HEK293 (cell line): Measurements from ENCODE around the gene MRPL51.

Source experiments
- CTCF ChIA-PET: fragments of 350-600 bp; formaldehyde crosslinking; extraction: SDS; loops from one replicate; lab custom pipeline; 2021; ENCODE audit warnings: antibody characterized with exemption; lab: Yijun Ruan, JAX
- POLR2A ChIA-PET: fragments of 300-600 bp; formaldehyde crosslinking; extraction: SDS; loops from one replicate; lab custom pipeline; 2020; ENCODE audit warnings: antibody characterized with exemption, inconsistent platforms; lab: Yijun Ruan, JAX
- H3K27ac ChIP-seq: fragments of 200-500 bp; sonication (Bioruptor generic); 2 replicates; pipeline ENCODE4 v1.5.1; 2014; ENCODE audit warnings: low read depth, low read length, control low read depth, inconsistent platforms; ENCODE audit errors: extremely low read depth
- H3K36me3 ChIP-seq, 2 experiments: fragments of 200-500 bp in 1 of 2; sonication (Bioruptor generic) in 1 of 2; 1 replicate in 1 of 2; 2 replicates in 1 of 2; pipeline ENCODE4 v1.5.1; 2014 to 2017; ENCODE audit warnings: inconsistent platforms in 2 of 2, low read length in 2 of 2; ENCODE audit not compliant: control insufficient read depth in 2 of 2, insufficient read depth in 1 of 2
- H3K4me1 ChIP-seq: fragments of 200-500 bp; sonication (Bioruptor generic); 2 replicates; pipeline ENCODE4 v1.5.1; 2014; ENCODE audit warnings: mild to moderate bottlenecking, low read length, inconsistent platforms; ENCODE audit not compliant: control insufficient read depth, insufficient read depth
- H3K4me3 ChIP-seq: 2 replicates; pipeline ENCODE4 v1.5.1; 2011; ENCODE audit warnings: low read depth, mild to moderate bottlenecking, control low read depth, low read length, moderate library complexity
- H3K9me3 ChIP-seq: fragments of 200-500 bp; sonication (Bioruptor generic); 2 replicates; pipeline ENCODE4 v1.5.1; 2014; ENCODE audit warnings: low read depth, low read length, inconsistent platforms; ENCODE audit not compliant: control insufficient read depth, insufficient read depth
- EGR2 ChIP-seq: fragments of 450-650 bp; formaldehyde crosslinking; IDR thresholded peaks from 2 replicates; pipeline ENCODE4 v1.5.1; 2016; ENCODE audit warnings: low read depth, missing biosample characterization, missing genetic modification characterization
- OSR2 ChIP-seq: fragments of 450-650 bp; formaldehyde crosslinking; IDR thresholded peaks from 2 replicates; pipeline ENCODE4 v1.5.1; 2016; ENCODE audit warnings: missing biosample characterization, missing genetic modification characterization
- OVOL3 ChIP-seq: fragments of 450-650 bp; formaldehyde crosslinking; IDR thresholded peaks from 2 replicates; pipeline ENCODE4 v1.5.1; 2016; ENCODE audit warnings: missing biosample characterization, missing genetic modification characterization
- ZFHX2 ChIP-seq: fragments of 450-650 bp; formaldehyde crosslinking; conservative IDR thresholded peaks from 2 replicates; pipeline ENCODE4 v1.5.1; 2016; ENCODE audit warnings: missing biosample characterization, missing genetic modification characterization
- ZNF121 ChIP-seq: fragments of 450-650 bp; formaldehyde crosslinking; IDR thresholded peaks from 2 replicates; pipeline ENCODE4 v1.5.1; 2016; ENCODE audit warnings: missing biosample characterization, missing genetic modification characterization
- ZNF169 ChIP-seq: fragments of 450-650 bp; formaldehyde crosslinking; IDR thresholded peaks from 2 replicates; pipeline ENCODE4 v1.5.1; 2016; ENCODE audit warnings: missing biosample characterization, missing genetic modification characterization
- ZNF23 ChIP-seq: fragments of 450-650 bp; formaldehyde crosslinking; IDR thresholded peaks from 2 replicates; pipeline ENCODE4 v1.5.1; 2016; ENCODE audit warnings: missing biosample characterization, missing genetic modification characterization, borderline replicate concordance
- ZNF426 ChIP-seq: fragments of 450-650 bp; formaldehyde crosslinking; IDR thresholded peaks from 2 replicates; pipeline ENCODE4 v1.5.1; 2017; ENCODE audit warnings: missing biosample characterization, missing genetic modification characterization, mild to moderate bottlenecking, inconsistent platforms, moderate library complexity
- ZNF521 ChIP-seq: fragments of 450-650 bp; formaldehyde crosslinking; IDR thresholded peaks from 2 replicates; pipeline ENCODE4 v1.5.1; 2017; ENCODE audit warnings: missing biosample characterization, mild to moderate bottlenecking, missing genetic modification characterization
- ZNF791 ChIP-seq: fragments of 450-650 bp; formaldehyde crosslinking; IDR thresholded peaks from 2 replicates; pipeline ENCODE4 v1.5.1; 2016; ENCODE audit warnings: missing biosample characterization, missing genetic modification characterization
- TF ChIP-seq, protein P1 (sequence below): fragments of 450-650 bp; formaldehyde crosslinking; IDR thresholded peaks from 2 replicates; pipeline ENCODE4 v1.5.1; 2016; ENCODE audit warnings: missing biosample characterization, missing genetic modification characterization
- TF ChIP-seq, protein P2 (sequence below): fragments of 450-650 bp; formaldehyde crosslinking; IDR thresholded peaks from 2 replicates; pipeline ENCODE4 v1.5.1; 2016; ENCODE audit warnings: missing biosample characterization, missing genetic modification characterization
- TF ChIP-seq, protein P3 (sequence below): fragments of 450-650 bp; formaldehyde crosslinking; IDR thresholded peaks from 2 replicates; pipeline ENCODE4 v1.5.1; 2016; ENCODE audit warnings: missing biosample characterization, missing genetic modification characterization

The MRPL51 gene

DNA sequence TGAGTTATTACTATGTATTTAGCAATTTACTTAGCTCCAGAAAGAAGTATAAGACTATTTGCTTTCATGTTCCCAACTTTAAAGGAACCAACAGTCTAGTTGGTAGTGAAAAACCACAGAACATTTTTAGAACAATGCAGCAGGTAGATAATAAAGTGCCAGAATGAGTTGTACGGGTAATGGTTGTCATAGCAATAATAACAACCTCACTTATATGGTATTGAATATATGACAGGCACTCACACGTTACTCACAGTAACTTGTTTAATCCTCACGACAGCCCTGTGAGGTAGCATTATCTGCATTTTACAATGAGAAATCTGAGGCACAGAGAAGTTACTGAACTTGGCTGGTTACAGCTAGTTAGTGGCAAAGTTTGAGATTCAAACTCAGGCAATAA lies 30.6 kb upstream of the MRPL51 start (continued):
- TF ChIP-seq, protein P1, sequence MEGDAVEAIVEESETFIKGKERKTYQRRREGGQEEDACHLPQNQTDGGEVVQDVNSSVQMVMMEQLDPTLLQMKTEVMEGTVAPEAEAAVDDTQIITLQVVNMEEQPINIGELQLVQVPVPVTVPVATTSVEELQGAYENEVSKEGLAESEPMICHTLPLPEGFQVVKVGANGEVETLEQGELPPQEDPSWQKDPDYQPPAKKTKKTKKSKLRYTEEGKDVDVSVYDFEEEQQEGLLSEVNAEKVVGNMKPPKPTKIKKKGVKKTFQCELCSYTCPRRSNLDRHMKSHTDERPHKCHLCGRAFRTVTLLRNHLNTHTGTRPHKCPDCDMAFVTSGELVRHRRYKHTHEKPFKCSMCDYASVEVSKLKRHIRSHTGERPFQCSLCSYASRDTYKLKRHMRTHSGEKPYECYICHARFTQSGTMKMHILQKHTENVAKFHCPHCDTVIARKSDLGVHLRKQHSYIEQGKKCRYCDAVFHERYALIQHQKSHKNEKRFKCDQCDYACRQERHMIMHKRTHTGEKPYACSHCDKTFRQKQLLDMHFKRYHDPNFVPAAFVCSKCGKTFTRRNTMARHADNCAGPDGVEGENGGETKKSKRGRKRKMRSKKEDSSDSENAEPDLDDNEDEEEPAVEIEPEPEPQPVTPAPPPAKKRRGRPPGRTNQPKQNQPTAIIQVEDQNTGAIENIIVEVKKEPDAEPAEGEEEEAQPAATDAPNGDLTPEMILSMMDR (tag by site-specific recombination), result no peak
- TF ChIP-seq ZNF23 (tag by site-specific recombination) (no peak), OVOL3 (tag by site-specific recombination) (no peak), ZNF426 (no peak), ZNF521 (no peak)
- TF ChIP-seq, protein P2, sequence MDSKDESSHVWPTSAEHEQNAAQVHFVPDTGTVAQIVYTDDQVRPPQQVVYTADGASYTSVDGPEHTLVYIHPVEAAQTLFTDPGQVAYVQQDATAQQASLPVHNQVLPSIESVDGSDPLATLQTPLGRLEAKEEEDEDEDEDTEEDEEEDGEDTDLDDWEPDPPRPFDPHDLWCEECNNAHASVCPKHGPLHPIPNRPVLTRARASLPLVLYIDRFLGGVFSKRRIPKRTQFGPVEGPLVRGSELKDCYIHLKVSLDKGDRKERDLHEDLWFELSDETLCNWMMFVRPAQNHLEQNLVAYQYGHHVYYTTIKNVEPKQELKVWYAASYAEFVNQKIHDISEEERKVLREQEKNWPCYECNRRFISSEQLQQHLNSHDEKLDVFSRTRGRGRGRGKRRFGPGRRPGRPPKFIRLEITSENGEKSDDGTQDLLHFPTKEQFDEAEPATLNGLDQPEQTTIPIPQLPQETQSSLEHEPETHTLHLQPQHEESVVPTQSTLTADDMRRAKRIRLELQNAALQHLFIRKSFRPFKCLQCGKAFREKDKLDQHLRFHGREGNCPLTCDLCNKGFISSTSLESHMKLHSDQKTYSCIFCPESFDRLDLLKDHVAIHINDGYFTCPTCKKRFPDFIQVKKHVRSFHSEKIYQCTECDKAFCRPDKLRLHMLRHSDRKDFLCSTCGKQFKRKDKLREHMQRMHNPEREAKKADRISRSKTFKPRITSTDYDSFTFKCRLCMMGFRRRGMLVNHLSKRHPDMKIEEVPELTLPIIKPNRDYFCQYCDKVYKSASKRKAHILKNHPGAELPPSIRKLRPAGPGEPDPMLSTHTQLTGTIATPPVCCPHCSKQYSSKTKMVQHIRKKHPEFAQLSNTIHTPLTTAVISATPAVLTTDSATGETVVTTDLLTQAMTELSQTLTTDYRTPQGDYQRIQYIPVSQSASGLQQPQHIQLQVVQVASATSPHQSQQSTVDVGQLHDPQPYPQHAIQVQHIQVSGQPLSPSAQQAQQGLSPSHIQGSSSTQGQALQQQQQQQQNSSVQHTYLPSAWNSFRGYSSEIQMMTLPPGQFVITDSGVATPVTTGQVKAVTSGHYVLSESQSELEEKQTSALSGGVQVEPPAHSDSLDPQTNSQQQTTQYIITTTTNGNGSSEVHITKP (tag by site-specific recombination), result no peak
- TF ChIP-seq, all 188 proteins: peak for 0

DNA sequence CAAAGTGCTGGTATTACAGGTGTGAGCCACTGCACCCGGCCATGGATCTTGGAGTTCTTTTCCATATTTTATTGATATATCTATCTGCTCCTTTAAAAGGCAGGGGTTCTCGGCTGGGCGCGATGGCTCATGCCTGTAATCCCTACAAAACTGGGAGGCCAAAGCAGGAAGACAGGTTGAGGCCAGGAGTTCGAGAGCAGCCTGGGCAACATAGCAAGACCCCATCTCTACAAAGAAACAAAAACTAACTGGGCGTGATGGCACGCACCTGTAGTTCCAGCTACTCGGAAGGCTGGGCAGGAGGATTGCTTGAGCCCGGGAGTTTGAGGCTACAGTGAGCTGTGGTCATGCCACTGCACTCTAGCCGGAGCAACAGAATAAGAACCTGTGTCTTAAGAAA lies 29.1 kb upstream of the MRPL51 start:
- Histone ChIP-seq H3K4me1 (no peaks in the 10 kb centered on the region), H3K4me3 (no peak overlapping the region), H3K27ac (no peak overlapping the region), H3K9me3 (no peaks in the 10 kb centered on the region), H3K36me3 (peaks cover 89 to 96% of the 10 kb centered on the region in 2 experiments)
- POLR2A ChIA-PET, result interaction anchor here (1.7 to 2.9 kb wide), 3 partner anchors 10 to 14 kb away, joined by 4 to 12 read pairs (median 6); partner anchors contain the start of gene GAPDH
- CTCF ChIA-PET, result no interaction called here
- TF ChIP-seq ZNF121, result peak; percentile 89
- no peak for TF ChIP-seq ZNF169 (tag by site-specific recombination)
- TF ChIP-seq, all 188 proteins: peak for 1

DNA sequence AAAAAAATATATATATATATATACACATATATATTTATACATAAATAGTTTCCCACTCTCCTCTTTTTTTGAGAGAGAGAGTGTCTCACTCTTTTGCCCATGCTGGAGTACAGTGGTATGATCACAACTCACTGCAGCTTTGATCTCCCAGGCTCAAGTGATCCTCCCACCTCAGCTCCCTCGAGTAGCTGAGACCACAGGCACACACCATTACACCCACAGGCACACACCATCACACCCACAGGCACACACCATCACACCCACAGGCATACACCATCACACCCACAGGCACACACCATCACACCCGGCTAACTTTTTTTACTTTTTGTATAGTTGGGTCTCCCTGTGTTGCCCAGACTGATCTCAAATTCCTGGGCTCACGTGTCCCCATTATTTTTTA lies 27.1 kb upstream of the MRPL51 start:
- H3K9me3 ChIP-seq, result no peaks in the 10 kb centered on the region
- H3K4me3 ChIP-seq, result no peak overlapping the region
- CTCF ChIA-PET, result interaction anchor here (0.7 to 1.9 kb wide), 2 partner anchors 55 to 312 kb away, joined by 4 to 5 read pairs; no protein-coding TSS in a partner anchor
- POLR2A ChIA-PET, result interaction anchor here (0.6 to 0.7 kb wide), 2 partner anchors 48 to 120 kb away, joined by 3 to 4 read pairs; no protein-coding TSS in a partner anchor
- peaks cover 94% of the 10 kb centered on the region in 2 experiments for H3K36me3 ChIP-seq
- no peak overlapping the region for H3K27ac ChIP-seq
- H3K4me1 ChIP-seq, result no peaks in the 10 kb centered on the region
- TF ChIP-seq ZFHX2 (tag by site-specific recombination) (peak; percentile 99), EGR2 (tag by site-specific recombination) (peak; percentile 99), ZNF791 (tag by site-specific recombination) (no peak)
- TF ChIP-seq, protein P3, sequence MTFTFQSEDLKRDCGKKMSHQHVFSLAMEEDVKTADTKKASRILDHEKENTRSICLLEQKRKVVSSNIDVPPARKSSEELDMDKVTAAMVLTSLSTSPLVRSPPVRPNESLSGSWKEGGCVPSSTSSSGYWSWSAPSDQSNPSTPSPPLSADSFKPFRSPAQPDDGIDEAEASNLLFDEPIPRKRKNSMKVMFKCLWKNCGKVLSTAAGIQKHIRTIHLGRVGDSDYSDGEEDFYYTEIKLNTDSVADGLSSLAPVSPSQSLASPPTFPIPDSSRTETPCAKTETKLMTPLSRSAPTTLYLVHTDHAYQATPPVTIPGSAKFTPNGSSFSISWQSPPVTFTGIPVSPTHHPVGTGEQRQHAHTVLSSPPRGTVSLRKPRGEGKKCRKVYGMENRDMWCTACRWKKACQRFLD (tag by site-specific recombination), result no peak

DNA sequence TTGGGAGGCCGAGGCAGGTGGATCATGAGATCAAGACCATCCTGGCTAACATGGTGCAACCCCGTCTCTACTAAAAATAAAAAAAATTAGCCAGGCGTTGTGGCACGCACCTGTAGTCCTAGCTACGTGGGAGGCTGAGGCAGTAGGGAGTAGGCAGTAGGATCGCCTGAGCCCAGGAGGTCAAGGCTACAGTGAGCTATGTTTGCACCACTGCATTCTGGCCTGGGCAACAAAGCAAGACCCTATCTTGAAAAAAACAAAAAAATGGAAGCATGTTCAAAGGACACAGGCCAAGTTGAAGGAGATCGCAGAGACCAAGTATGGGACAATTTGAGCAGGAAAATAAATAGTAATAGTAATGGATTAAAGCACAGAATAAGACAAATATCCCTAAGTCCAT lies 15.0 kb upstream of the MRPL51 start:
- no peaks in the 10 kb centered on the region for H3K9me3 ChIP-seq
- H3K4me3 ChIP-seq, result no peak overlapping the region
- TF ChIP-seq OSR2 (tag by site-specific recombination) (no peak), ZFHX2 (tag by site-specific recombination) (peak; percentile 32; the same call in 1 of the 2 replicates), ZNF121 (peak; percentile 69)
- peaks cover 4% of the 10 kb centered on the region; the same call in 1 of the 2 replicates for H3K4me1 ChIP-seq
- ChIA-PET POLR2A (interaction anchor here (0.9 to 1.4 kb wide), 6 partner anchors 13 to 37 kb away, joined by 3 to 11 read pairs (median 4); partner anchors contain the start of genes GAPDH, MRPL51 and VAMP1), CTCF (interaction anchor here (1.2 kb wide), 1 partner anchor 8 kb away, joined by 3 read pairs; no protein-coding TSS in a partner anchor)
- peak overlapping the region; percentile 39; the same call in 1 of the 2 replicates for H3K27ac ChIP-seq
- H3K36me3 ChIP-seq, result peaks cover 58 to 62% of the 10 kb centered on the region in 2 experiments
